Heart left ventricle (tissue), 16 donors: Measurements from ENCODE around the gene FANCE. TPM values are rescaled to one million over a fixed set of nuclear protein-coding genes. Genes with fewer than 3 reads are reported as not detected.

ENCODE experiments used
- ATAC-seq, 4 donors: fragments of 200-7000 bp; cut with Tn5 transposase; one replicate each; pipeline ENCODE4 v1.9.1; 2020 to 2022; ENCODE audit warnings: moderate library complexity in 4 of 4, mild to moderate bottlenecking in 3 of 4, moderate number of reproducible peaks in 1 of 4
- DNase-seq, 5 donors: peaks; one replicate each; pipeline ENCODE4 v3.0.0-alpha.2; 2020
- H3K27ac ChIP-seq, 12 donors: fragments of 200-600 bp; sonication (generic) in 4 of 12; one replicate each; pipeline versions ENCODE4 v1.5.0 to v1.8.0; 2016 to 2022; ENCODE audit warnings: mild to moderate bottlenecking in 2 of 12
- H3K27me3 ChIP-seq, 9 donors: fragments of 200-600 bp; sonication (generic) in 2 of 9; one replicate each; pipeline versions ENCODE4 v1.5.1 to v1.8.0; 2016 to 2022; ENCODE audit warnings: mild to moderate bottlenecking in 3 of 9
- H3K36me3 ChIP-seq, 9 donors: fragments of 200-600 bp; sonication (generic) in 2 of 9; one replicate each; pipeline versions ENCODE4 v1.5.0 to v1.8.0; 2018 to 2022; ENCODE audit warnings: mild to moderate bottlenecking in 2 of 9
- H3K4me1 ChIP-seq, 12 donors: fragments of 200-600 bp; sonication (generic) in 4 of 12; one replicate each; pipeline versions ENCODE4 v1.5.0 to v1.8.0; 2016 to 2022; ENCODE audit warnings: mild to moderate bottlenecking in 3 of 12
- H3K4me3 ChIP-seq, 12 donors: fragments of 200-600 bp; sonication (generic) in 4 of 12; one replicate each; pipeline versions ENCODE4 v1.5.0 to v1.8.0; 2017 to 2022; ENCODE audit warnings: mild to moderate bottlenecking in 9 of 12, moderate library complexity in 4 of 12
- H3K9me3 ChIP-seq, 12 donors: fragments of 200-600 bp; sonication (generic) in 4 of 12; one replicate each; pipeline versions ENCODE4 v1.5.0 to v1.8.0; 2016 to 2022; ENCODE audit warnings: mild to moderate bottlenecking in 1 of 12
- POLR2A ChIP-seq, 2 donors: fragments of 450-650 bp; IDR thresholded peaks; one replicate each; pipeline ENCODE4 v1.6.1; 2017; ENCODE audit warnings: antibody characterized with exemption in 2 of 2, mild to moderate bottlenecking in 2 of 2, moderate library complexity in 2 of 2
- WGBS, 4 donors: extraction: QIAGEN DNeasy Blood & Tissue Kit in 2 of 4; methylation state at CpG; one replicate each; pipeline versions ENCODE4 v1.1.5 to v1.1.7; 2013 to 2018; 5-methylcytosine and 5-hydroxymethylcytosine counted together
- intact Hi-C, 10 donors: fragments of 100-400 bp; cut with DNase I; formaldehyde crosslinking; loops; one replicate each; pipeline versions ENCODE4 v1.11.1 to v1.14.2; 2022
- polyA plus RNA-seq, 2 donors: library from polyadenylated mRNA; stranded (reverse); fragments of 200-250 nt; gene quantifications; one replicate each; pipeline ENCODE4 v1.2.3, GENCODE V29; 2013
- total RNA-seq, 9 donors: library from RNA; depleted of rRNA in 2 of 9; stranded (reverse); fragments of >200 nt in 2 of 9; fragmentation: NEBNext Ultra II Directional in 3 of 9; extraction: Animal tissue kit (Norgen Biotek cat#: 25700) in 3 of 9; gene quantifications; one replicate each; pipeline versions ENCODE4 v1.1.0 to v1.2.4, GENCODE V29; 2016 to 2023
- TF ChIP-seq, protein P1 (sequence below), 12 donors: fragments of 200-600 bp; sonication (generic) in 4 of 12; IDR thresholded peaks; one replicate each; pipeline versions ENCODE4 v1.5.0 to v1.8.0; 2018 to 2022; ENCODE audit warnings: antibody characterized with exemption in 12 of 12, mild to moderate bottlenecking in 5 of 12
- donor health status: ischemic (EF 13 %, LVEDD 7.1; RV severe dilation, severe dysfunction).
- donor health status: healthy with polysubstance abuse.
- donor health status: DM: no; HTN: yes; CAD: no.
- donor health status: DM: no; HTN: no; CAD: no.
- donor health status: ischemic (EF 25% LVEDD 6.9; RV normal size, moderate dysfunction).
- donor health status: ischemic (EF 25% LVEDD 5.7; RV mildly dilated, moderate dysfunction).
- donor health status: healthy.
- donor health status: DM: yes; HTN: yes; CAD: no.
- donor health status: ischemic (EF 35%, LVEDD 5.7; RV mildly dilated, moderate dysfunction).
- donor health status: nonischemic (EF 11% LVEDD 7.7; RV severe dilation, severe dysfunction).
- donor health status: DM: yes; HTN: yes; CAD: no.
- donor health status: PGD.
- donor health status: ischemic (EF 29% LVEDD 5.4; RV normal size, mild dysfunction).
- donor health status: nonischemic (EF 23%, LVEDD 6.1; RV moderate dilation, normal function).

The FANCE gene
- total and polyA plus RNA-seq, 11 donors: 1.3 to 4.6 (median 3.6) TPM

DNA sequence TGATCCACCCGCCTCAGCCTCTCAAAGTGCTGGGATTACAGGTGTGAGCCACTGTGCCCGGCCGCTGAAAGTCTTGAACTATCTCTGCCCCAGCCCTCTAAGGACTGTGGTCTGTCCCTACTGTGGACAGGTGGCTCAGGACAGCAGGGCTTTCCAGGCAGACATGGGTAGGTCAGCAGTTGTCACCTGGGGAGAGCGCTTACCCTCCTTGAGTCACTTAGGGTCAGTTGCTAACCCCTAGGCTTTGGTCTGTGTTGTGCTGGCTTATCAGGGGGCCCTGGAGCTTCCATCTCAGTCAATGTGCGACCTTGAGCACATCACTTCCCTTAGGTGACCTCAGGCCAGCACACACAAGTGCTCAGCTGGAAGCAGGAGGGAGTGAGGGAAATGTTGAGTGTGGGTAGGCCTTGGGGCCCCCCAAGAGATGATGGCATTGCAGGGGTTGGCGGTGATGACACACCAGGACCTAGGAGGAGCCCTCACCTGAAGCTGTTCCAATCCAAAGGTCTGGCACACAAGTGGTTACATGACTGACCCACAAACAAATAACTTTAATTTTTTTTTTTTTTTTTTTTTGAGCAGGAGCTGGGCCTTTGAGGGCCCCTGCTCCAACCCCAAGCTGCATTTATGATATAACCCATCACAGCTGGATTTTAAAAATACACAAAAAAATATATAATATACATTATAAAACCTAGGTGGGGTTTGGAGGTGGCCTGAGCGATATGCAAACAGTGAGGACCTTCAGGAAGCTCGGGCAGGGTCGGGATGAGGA, 21.1 kb downstream of the FANCE start:
- H3K36me3 ChIP-seq: peaks cover 0 to 82% (median 58%) of the 10 kb centered on the region in 9 donors

DNA sequence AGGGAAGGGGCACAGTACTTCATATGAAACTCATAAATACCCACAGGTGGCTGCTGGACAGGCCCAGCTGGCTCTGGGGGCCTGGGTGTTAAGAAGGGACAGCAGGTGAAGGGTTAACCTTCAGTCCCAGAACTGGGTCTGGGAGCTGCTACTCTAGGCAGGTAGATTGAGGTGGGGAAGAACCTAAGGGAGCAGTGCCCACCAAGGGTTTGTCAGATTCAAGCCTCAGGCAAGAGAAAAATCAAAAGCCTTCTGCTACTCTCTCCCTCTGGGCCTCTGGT, 21.7 kb downstream of the FANCE start:
- ATAC-seq (no peak), DNase-seq (no peak)
- Histone ChIP-seq H3K27me3 (no peaks in the 10 kb centered on the region), H3K4me1 (peaks cover 0 to 31% (median 19%) of the 10 kb centered on the region in 12 donors), H3K4me3 (no peak overlapping the region), H3K27ac (no peak overlapping the region), H3K36me3 (peaks cover 0 to 87% (median 61%) of the 10 kb centered on the region in 9 donors), H3K9me3 (no peaks in the 10 kb centered on the region)
- intact Hi-C loops: no loop called here
- TF ChIP-seq, protein P1, sequence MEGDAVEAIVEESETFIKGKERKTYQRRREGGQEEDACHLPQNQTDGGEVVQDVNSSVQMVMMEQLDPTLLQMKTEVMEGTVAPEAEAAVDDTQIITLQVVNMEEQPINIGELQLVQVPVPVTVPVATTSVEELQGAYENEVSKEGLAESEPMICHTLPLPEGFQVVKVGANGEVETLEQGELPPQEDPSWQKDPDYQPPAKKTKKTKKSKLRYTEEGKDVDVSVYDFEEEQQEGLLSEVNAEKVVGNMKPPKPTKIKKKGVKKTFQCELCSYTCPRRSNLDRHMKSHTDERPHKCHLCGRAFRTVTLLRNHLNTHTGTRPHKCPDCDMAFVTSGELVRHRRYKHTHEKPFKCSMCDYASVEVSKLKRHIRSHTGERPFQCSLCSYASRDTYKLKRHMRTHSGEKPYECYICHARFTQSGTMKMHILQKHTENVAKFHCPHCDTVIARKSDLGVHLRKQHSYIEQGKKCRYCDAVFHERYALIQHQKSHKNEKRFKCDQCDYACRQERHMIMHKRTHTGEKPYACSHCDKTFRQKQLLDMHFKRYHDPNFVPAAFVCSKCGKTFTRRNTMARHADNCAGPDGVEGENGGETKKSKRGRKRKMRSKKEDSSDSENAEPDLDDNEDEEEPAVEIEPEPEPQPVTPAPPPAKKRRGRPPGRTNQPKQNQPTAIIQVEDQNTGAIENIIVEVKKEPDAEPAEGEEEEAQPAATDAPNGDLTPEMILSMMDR (IDR thresholded peaks at IDR 0.05): no peak
- no peak for TF ChIP-seq POLR2A (IDR thresholded peaks at IDR 0.05)

More for the DNA sequence above, 21.1 kb downstream of the FANCE start:
- peak in 1 of 5 donors; percentile 18 for DNase-seq
- Histone ChIP-seq H3K4me1 (peaks cover 0 to 34% (median 19%) of the 10 kb centered on the region in 12 donors), H3K27ac (peak overlapping the region in 1 of 12 donors; percentile 17), H3K27me3 (no peaks in the 10 kb centered on the region), H3K9me3 (no peaks in the 10 kb centered on the region), H3K4me3 (no peak overlapping the region)
- WGBS, 4 donors: 86 to 89% (median 88%) methylated on average over 9 of the region's 9 CpGs
- ATAC-seq: no peak
- TF ChIP-seq, protein P1 (IDR thresholded peaks at IDR 0.05): no peak
- no peak for TF ChIP-seq POLR2A (IDR thresholded peaks at IDR 0.05)
- intact Hi-C loops: no loop called here

DNA sequence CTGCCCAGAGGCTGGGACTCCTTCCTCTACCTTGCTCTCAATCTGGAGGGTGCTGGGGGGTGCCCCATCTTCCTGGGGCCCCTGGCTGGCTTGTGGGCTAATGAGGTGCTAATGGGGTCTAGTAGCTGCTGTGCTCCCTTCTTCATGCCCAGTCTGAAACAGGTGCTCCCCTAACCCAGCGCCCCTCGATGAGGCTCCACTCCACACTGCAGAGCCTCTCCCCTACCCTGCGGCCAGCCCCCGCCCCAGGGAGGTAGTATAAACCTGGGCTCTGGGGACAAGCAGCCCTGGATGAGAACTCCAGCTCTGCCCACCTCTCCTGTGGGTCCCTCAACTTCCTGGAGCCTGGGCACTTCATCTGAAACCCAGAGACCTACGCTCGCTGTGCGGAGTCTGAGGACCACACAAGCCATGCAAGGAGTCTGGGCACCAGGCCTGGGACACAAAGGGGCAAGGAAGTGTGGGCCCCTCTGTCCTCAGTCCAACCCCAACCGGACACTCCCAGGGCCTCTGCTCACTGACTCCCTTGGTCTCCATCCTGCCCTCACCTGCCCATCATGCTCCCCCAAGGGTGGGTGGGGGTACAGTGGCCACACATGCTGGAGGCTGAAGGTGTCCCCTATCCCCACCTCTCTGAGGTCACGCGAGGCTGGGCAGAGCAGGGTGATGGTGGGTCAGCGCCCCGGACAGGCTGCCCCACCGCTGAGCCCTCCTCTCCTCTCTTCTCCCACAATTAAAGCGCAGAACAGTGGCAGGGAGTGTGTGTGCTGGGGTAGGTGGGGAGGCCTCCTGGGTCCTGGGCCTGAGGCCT, 22.2 kb downstream of the FANCE start:
- DNase-seq (no peak), ATAC-seq (peak in 2 of 4 donors; percentile 9 to 10)
- no peaks in the 10 kb centered on the region for H3K27me3 ChIP-seq
- peaks cover 0 to 93% (median 65%) of the 10 kb centered on the region in 9 donors for H3K36me3 ChIP-seq
- H3K9me3 ChIP-seq: no peaks in the 10 kb centered on the region
- intact Hi-C loops: no loop called here
- peak overlapping the region in 1 of 12 donors; percentile 24 for H3K27ac ChIP-seq
- H3K4me3 ChIP-seq: no peak overlapping the region
- 83 to 92% (median 88%) methylated on average over 7 to 14 of the region's 14 CpGs for WGBS, 4 donors
- peaks cover 0 to 27% (median 17%) of the 10 kb centered on the region in 12 donors for H3K4me1 ChIP-seq
- TF ChIP-seq, protein P1 (IDR thresholded peaks at IDR 0.05): no peak
- TF ChIP-seq POLR2A (IDR thresholded peaks at IDR 0.05): no peak

DNA sequence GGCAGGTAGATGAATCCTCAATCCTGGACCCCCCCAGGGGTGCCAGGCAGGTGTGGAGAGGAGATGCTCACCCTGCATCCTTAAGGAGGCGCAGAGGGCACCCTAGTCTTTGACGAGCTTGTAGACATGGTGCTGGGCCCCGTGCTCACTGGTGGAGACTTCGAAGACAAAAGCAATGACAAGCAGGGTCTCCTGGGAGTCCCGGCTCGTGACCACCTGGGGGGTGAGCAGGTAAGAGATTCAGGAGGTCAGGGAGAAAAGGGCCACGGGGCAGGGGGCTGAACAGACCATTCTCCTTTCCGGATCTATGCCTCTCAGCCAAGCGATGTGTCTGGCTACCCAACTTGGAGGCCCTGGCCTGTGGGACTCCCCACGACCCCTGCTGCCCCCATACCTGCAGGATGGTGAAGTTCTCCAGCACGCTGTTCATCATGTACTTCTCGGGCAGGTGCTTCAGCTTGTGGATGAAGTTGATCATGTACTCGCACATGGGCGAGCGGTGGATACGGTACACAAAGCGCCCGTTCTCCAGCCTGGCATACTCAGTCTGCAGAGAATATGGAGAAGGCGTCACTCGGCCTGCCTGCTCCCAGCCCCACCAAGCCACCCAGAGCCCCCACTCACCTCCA, 22.9 kb downstream of the FANCE start:
- Histone ChIP-seq H3K27ac (peak overlapping the region in 1 of 12 donors; percentile 24), H3K9me3 (no peaks in the 10 kb centered on the region), H3K27me3 (no peaks in the 10 kb centered on the region), H3K36me3 (peaks cover 0 to 97% (median 70%) of the 10 kb centered on the region in 9 donors), H3K4me3 (no peak overlapping the region), H3K4me1 (peaks cover 0 to 20% (median 10%) of the 10 kb centered on the region in 12 donors)
- ATAC-seq: peak in 1 of 4 donors; percentile 4
- TF ChIP-seq, protein P1 (IDR thresholded peaks at IDR 0.05): no peak
- no peak for TF ChIP-seq POLR2A (IDR thresholded peaks at IDR 0.05)
- 88 to 93% (median 92%) methylated on average over 20 of the region's 20 CpGs for WGBS, 4 donors
- intact Hi-C loops: no loop called here
- peak in 1 of 5 donors; percentile 23 for DNase-seq
